GM21381 (cell line): Measurements from ENCODE around the gene TNS1.

ENCODE experiments used
- ATAC-seq: cut with Tn5 transposase; IDR thresholded peaks from one replicate; pipeline ENCODE4 v1.9.1; 2021; ENCODE audit warnings: mild to moderate bottlenecking, moderate library complexity; ENCODE audit not compliant: unreplicated experiment

The TNS1 gene

GRCh38 chr2:218017211-218018053 is 14.6 kb upstream of the TNS1 start:
- no peak for ATAC-seq

GRCh38 chr2:218016810-218017209 is 14.0 kb upstream of the TNS1 start:
- no peak for ATAC-seq

DNA sequence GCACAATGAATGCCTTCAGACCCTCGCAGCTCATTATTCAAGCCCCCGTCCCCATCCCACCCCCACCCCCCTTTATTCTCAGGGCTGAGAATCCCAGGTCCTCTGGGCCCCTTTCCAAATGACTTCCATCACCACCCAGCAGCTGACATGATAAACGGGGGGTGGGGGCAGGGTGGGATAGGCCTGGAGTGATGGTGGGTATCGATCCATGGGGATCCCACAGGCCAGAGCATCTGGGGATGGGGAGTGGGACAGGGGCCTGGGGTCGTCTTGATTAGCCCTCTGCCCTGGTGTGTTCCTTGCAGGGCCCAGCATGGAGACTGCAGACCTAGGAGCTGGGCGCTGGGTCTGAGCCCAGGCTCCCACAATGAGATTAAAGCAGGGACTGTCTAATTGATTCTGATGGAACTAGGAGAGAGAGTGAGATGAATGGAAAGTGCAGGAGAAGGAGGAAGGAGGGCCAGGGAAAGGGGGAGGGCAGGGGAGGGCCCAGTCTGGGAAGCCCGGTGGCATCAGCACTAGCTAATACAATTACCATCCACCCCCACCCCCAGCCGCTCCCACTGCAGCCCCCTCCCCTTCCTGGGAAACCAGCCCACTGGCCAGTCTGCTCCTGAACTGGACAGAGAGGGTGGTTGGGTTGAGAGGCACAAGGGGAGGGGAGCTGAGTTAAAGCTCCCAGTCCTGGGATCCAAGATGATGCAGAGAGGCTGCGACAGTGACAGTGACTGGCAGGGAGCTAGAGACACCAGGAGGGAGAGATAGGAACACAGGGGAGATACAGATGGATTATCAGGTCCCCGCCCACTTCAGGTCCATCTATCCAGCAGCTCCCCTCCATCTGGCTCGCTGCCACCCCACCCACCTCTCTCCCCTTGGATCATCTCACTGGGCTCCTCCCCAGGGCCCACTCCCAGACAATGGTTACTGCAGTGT is 13.1 kb upstream of the TNS1 start:
- no peak for ATAC-seq

- no peak for ATAC-seq
Observed at GRCh38 chr2:218014706-218015585, 12.2 kb upstream of the TNS1 start.

DNA sequence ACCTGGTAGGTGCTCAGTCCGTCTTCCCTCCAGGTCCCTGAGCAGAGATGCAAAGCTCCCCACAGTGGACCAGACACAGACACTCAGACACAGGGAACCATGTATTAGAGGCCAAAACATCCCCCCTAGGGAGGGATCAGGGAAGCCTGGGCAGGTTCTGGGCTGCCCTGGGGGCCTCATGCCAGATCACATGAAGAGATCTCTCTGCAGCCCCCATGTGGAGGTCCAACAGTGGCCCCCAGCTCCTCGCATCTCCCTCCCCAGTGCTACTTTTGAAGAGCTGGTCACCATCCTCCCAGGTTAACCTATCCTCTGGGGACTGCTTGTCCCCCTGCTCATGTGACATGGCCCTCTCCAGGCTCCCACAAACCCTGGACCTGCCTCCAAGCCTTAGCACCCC is 10.5 kb upstream of the TNS1 start:
- no peak for ATAC-seq

DNA sequence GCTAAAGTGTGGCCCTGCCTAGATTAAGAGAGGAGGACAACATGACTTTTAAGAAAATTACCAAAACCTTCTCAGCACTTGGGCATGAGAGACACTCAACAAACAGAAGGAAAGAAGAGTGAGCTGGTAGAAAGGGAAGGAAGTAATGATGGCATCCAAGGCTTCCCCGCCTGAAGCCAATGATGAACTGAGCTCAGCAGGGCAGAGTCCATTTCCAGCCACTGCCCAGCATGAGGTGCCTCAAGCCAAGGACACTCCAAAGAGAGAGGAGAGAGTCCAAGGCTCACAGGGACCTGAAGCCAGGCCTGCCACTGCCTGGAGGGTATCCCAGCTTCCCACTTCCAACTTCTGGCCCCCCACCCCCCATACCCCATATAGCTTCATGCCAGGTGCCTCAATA is 9.5 kb upstream of the TNS1 start:
- no peak for ATAC-seq

- no peak for ATAC-seq
Observed at GRCh38 chr2:218011653-218012040, 8.9 kb upstream of the TNS1 start.

DNA sequence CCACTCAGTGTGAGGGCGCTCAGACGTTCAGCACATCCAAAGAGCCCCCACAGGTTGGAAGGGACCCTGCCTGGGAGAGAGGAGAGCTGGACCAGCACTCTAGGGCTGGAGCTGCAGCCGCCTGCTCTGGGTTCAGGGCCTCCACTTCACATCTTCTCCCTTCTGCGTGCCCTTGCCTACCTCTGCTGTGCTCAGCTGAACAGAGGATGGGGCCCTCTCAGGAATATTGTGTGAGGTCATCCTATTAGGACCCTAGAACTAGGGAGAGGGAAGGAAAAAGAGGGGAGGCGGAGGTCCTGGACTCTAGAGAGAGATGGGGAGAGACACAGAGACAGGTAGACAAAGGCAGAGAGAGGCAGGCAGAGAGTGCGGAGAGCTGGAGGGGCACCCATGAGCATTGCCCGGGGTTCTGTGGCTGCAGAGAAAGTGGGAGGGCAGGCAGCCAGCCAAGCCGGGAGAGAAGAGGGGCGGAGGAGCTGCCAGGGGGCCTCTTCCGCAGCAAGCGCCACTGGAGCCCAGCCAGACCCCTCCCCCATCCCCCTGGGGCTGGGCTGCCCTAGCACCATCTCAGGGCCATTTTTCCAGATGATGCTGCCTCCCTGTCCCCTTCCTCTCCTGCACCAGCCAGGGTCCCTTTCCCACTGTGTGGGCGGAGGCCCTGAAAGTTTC is 8.3 kb upstream of the TNS1 start:
- no peak for ATAC-seq

GRCh38 chr2:218010140-218010983 is 7.6 kb upstream of the TNS1 start:
- no peak for ATAC-seq

DNA sequence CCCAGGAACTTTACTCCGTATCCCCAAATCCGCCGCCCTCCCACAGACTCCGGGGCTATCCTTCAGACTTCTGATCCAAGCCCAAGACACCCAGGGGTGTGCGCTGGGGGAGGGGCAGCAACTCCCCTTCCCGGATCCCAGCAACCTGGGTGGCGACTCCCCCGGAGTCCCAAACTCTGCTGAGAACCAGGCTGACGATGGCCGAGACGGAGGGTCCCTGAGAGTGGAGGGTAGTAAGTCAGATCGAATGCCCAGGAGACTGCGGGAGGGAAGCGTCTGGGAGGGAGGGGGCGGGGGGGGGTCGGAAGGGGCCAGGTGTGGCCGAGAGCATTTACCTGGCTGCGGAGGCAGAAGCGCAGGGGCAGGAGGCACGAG is 7.0 kb upstream of the TNS1 start:
- ATAC-seq: no peak

- ATAC-seq: no peak
Observed at GRCh38 chr2:218009231-218009630, 6.4 kb upstream of the TNS1 start.

DNA sequence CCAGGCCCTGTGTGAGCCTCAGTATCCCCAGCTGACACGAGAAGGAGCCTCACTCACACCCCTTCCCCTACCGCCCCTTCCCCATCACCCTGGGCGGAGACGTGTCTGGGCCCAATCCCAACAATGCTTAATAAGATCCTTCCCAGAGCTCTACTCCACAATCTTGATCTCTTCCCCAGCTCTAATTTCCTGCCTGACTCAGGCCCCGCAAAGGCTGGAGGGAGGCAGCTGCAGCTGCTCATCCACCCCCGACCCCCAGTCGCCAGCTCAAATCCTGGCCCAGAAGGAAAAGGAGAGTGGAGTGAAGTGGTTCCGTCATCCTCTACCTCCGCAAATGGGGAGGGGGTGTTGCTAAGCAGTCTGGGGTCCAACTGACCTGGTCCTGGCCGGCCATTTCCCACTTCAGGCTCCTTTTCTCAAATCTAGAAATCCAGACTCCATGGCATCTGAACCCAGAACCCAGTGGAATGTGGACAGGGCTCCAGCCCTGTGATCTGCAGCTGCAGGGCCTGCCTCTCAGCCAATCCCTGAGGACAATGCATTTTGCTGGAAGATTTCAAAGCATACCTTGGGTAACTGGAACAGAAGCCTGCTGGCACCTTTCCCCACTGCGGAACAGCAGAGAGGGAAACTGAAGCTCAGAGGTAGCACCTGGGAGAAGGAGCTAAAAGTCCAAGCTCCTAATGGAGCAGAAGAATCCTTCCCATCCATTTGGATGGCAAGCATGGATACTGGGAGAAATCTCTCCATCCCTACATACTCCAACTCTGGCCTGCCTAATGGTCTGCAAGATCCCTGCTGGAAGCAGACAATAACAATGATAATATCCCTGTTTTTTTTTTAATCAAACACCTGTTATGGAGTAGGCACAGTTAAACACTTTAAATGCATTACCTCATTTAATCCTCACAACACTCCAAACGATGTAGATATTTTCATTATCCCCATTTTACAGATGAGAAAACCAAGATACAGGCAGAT is 5.6 kb upstream of the TNS1 start:
- no peak for ATAC-seq

GRCh38 chr2:218006741-218007140 is 3.9 kb upstream of the TNS1 start:
- ATAC-seq: no peak

- ATAC-seq: no peak
Observed at GRCh38 chr2:218005486-218005885, 2.7 kb upstream of the TNS1 start.

- ATAC-seq: no peak
Observed at GRCh38 chr2:218005028-218005427, 2.2 kb upstream of the TNS1 start.

DNA sequence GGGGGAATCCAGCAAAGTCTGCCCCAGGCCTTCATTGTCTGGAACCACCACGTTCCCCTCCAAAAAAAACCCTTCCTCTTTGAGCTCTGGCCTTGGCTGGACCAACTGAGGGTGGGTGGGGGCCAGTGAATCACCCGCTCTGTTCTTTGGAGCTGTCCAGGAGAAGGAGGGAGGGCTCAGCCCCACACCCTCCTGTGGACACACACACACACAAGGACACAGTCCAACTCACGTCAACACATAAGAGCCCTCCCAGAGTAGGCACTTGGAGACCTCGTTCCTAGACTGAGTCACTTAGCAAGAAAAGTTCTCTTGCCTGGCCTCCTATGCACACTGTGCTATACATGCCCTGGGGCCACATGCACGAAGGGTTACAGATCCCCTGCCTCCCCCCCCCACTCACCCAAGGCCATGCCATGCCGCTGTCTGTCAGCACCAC is 1.2 kb upstream of the TNS1 start:
- no peak for ATAC-seq

GRCh38 chr2:218003281-218003944 is 618 bp upstream of the TNS1 start:
- ATAC-seq: no peak
